ENCODE measurements around the gene WDR86. TPM values are rescaled to one million over a fixed set of nuclear protein-coding genes. Genes with fewer than 3 reads are reported as not detected.

The WDR86 gene
- total RNA-seq, 1 experiment from 2014 or later, result 8.1 TPM

DNA sequence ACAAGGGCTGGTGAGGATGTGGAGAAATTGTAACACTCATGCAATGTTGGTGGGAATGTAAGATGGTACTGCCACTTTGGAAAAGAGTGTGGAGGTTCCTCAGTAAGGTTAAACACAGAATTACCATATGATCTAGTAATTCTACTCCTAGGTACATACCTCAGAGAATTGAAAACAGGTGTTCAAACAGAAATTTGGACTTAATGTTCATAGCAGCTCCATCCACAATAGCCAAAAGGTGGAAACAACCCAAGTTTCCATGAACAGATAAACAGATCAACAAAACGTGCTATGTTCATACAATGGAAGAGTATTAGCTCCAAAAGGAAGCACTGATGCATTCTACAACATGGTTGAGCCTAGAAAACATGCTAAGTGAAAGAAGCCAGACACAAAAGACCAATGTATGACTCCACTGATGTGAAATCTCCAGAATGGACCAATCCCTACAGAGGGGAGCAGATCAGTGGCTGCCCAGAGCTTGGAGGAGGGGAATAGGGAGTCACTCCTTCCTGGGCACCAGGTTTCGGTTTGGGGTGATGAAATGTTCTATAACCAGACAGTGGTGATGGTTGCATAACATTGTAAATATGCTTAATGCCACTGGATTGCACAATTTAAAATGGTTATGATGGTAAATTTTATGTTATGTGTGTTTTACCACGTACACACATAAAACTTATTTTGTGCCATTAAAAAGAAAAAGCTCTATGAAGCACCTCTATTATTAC lies 5.7 kb upstream of the WDR86 start:
- peaks cover 8% of the 10 kb centered on the region; the same call in 1 of the 2 replicates for H3K27me3 ChIP-seq (ENCODE audit: insufficient read depth, low read length)
- Mint-ChIP-seq H3K4me3 (no peak overlapping the region), H3K9me3 (peaks cover 3 to 12% of the 10 kb centered on the region in 2 experiments; a peak in 4 of 5 replicates), H3K27ac (no peak overlapping the region), H3K4me1 (peaks cover 28 to 31% of the 10 kb centered on the region in 2 experiments), H3K36me3 (ENCODE audit: insufficient read depth in 1 of 3, low read depth in 3 of 3) (peaks cover 0 to 4% (median 0%) of the 10 kb centered on the region in 3 experiments; a peak in 1 of 7 replicates), H3K27me3 (ENCODE audit: low read depth) (peaks cover 96% of the 10 kb centered on the region)
- H3K14ac ChIP-seq (ENCODE audit: insufficient read depth, low read length), result no peak overlapping the region
- H3T11ph ChIP-seq (ENCODE audit: low read length), result no peak overlapping the region
- H2BK20ac ChIP-seq (ENCODE audit: low read depth, low read length, poor library complexity, severe bottlenecking), result no peak overlapping the region
- no peak overlapping the region for H3K18ac ChIP-seq (ENCODE audit: insufficient read length, low read depth, low read length)
- no peaks in the 10 kb centered on the region for H3K9me3 ChIP-seq (ENCODE audit: control insufficient read depth, low read depth, low read length)
- H3K23ac ChIP-seq (ENCODE audit: insufficient read length, low read depth, low read length), result no peak overlapping the region
- no peak for DNase-seq
- H2BK12ac ChIP-seq (ENCODE audit: insufficient read length, low read depth, low read length), result no peak overlapping the region
- H4K5ac ChIP-seq (ENCODE audit: insufficient read length, low read depth, low read length), result no peak overlapping the region
- peaks cover 12% of the 10 kb centered on the region; the same call in 1 of the 2 replicates for H3K4me1 ChIP-seq (ENCODE audit: insufficient read depth, low read length)
- H3K79me2 ChIP-seq (ENCODE audit: insufficient read depth, low read length), result no peaks in the 10 kb centered on the region
- no peak overlapping the region for H2AFZ ChIP-seq (ENCODE audit: low read length)
- no peak overlapping the region for H2BK120ac ChIP-seq (ENCODE audit: low read depth, low read length, poor library complexity, severe bottlenecking)
- H3K4me2 ChIP-seq (ENCODE audit: insufficient read depth, insufficient read length, low read length), result no peak overlapping the region
- TF ChIP-seq, protein P1, sequence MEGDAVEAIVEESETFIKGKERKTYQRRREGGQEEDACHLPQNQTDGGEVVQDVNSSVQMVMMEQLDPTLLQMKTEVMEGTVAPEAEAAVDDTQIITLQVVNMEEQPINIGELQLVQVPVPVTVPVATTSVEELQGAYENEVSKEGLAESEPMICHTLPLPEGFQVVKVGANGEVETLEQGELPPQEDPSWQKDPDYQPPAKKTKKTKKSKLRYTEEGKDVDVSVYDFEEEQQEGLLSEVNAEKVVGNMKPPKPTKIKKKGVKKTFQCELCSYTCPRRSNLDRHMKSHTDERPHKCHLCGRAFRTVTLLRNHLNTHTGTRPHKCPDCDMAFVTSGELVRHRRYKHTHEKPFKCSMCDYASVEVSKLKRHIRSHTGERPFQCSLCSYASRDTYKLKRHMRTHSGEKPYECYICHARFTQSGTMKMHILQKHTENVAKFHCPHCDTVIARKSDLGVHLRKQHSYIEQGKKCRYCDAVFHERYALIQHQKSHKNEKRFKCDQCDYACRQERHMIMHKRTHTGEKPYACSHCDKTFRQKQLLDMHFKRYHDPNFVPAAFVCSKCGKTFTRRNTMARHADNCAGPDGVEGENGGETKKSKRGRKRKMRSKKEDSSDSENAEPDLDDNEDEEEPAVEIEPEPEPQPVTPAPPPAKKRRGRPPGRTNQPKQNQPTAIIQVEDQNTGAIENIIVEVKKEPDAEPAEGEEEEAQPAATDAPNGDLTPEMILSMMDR (conservative IDR thresholded peaks at IDR 0.05), result no peak
- no peaks in the 10 kb centered on the region for H4K20me1 ChIP-seq (ENCODE audit: control insufficient read depth, insufficient read depth, insufficient read length)
- H3K27ac ChIP-seq (ENCODE audit: insufficient read length, low read depth, low read length), result no peak overlapping the region
- no CpG with 5 or more reads among the region's 3 CpGs for WGBS (ENCODE audit: extremely low coverage, insufficient read length, low lambda C conversion rate)
- no peak overlapping the region for H4K8ac ChIP-seq (replicated peaks; ENCODE audit: insufficient read length, low read depth, low read length)
- no peak overlapping the region for H2BK15ac ChIP-seq (ENCODE audit: low read depth, low read length)
- no peak overlapping the region for H3K4ac ChIP-seq (ENCODE audit: low read depth, low read length)
- no peak overlapping the region for H4K91ac ChIP-seq (ENCODE audit: insufficient read length, low read depth, low read length)
- H3K23me2 ChIP-seq (ENCODE audit: insufficient read length, low read depth, low read length, poor library complexity, severe bottlenecking), result peaks cover 4% of the 10 kb centered on the region
- H3K79me1 ChIP-seq (ENCODE audit: insufficient read depth, low read depth, low read length, poor library complexity, severe bottlenecking), result no peaks in the 10 kb centered on the region
- no peak overlapping the region for H2AK5ac ChIP-seq (ENCODE audit: insufficient read length, low read length)
- no peak overlapping the region for H3K9ac ChIP-seq (ENCODE audit: extremely low read depth, insufficient read length, low read length)
- no peak overlapping the region for H2BK5ac ChIP-seq (ENCODE audit: insufficient read length, low read length)
- H3K56ac ChIP-seq (ENCODE audit: insufficient read length, low read depth, low read length), result no peak overlapping the region
